K562 (cell line): ENCODE measurements around the gene TYRP1. TPM values are rescaled to one million over a fixed set of nuclear protein-coding genes. Genes with fewer than 3 reads are reported as not detected.

Experiments
- ADNP ChIP-seq: fragments of 200-800 bp; sonication (Bioruptor generic); IDR thresholded peaks from 2 replicates; pipeline ENCODE4 v1.6.1; 2016; ENCODE audit warnings: missing genetic modification characterization, missing compliant biosample characterization
- AFF1 ChIP-seq, 2 experiments: fragments of 450-650 bp; IDR thresholded peaks; 2 replicates each; pipeline ENCODE4 v1.6.1; 2018; ENCODE audit warnings: mild to moderate bottlenecking in 2 of 2, low read depth in 1 of 2; ENCODE audit not compliant: partially characterized antibody in 2 of 2
- EWSR1 ChIP-seq: fragments of 450-650 bp; IDR thresholded peaks from 2 replicates; pipeline ENCODE4 v1.6.1; 2018; ENCODE audit warnings: borderline replicate concordance, mild to moderate bottlenecking, low read depth, moderate library complexity; ENCODE audit not compliant: partially characterized antibody
- MYBL2 ChIP-seq, 2 experiments: fragments of 450-650 bp in 1 of 2; sonication (generic) in 1 of 2; formaldehyde crosslinking in 1 of 2; IDR thresholded peaks; 2 replicates each; pipeline versions ENCODE4 v1.6.1 to v1.8.1; 2017 to 2022; ENCODE audit warnings: borderline replicate concordance in 1 of 2, inconsistent platforms in 1 of 2, low read depth in 1 of 2, mild to moderate bottlenecking in 1 of 2, missing genetic modification reagents in 1 of 2, moderate library complexity in 1 of 2
- POLR3A ChIP-seq: IDR thresholded peaks from 2 replicates; pipeline ENCODE4 v1.6.1; 2011; ENCODE audit warnings: borderline replicate concordance, mild to moderate bottlenecking, moderate library complexity; ENCODE audit not compliant: insufficient read length, insufficient read depth; ENCODE audit errors: extremely low read depth
- THRB ChIP-seq: fragments of 450-650 bp; formaldehyde crosslinking; conservative IDR thresholded peaks from 2 replicates; pipeline ENCODE4 v1.4.0; 2022; ENCODE audit warnings: mild to moderate bottlenecking, missing genetic modification characterization
- polyA plus RNA-seq, 8 experiments: library from polyadenylated mRNA; depleted of rRNA in 4 of 8; stranded (reverse) in 5 of 8; unstranded in 3 of 8; fragments of >200 nt; fragmentation: Nextera tagmentation in 2 of 8; fragmentation: Illumina TruSeq in 1 of 8; extraction: Ambion mirVana in 2 of 8; extraction: Trizol in 1 of 8; gene quantifications; 2 replicates each; pipeline versions ENCODE4 v1.2.1 to v1.2.3, GENCODE V29; 2011 to 2014; ENCODE audit warnings: inconsistent platforms in 1 of 8, missing spikeins in 1 of 8
- total RNA-seq, 7 experiments: library from RNA; depleted of rRNA in 6 of 7; stranded (reverse); fragments of >200 nt in 6 of 7; fragmentation: Illumina TruSeq in 2 of 7; extraction: Trizol in 2 of 7; gene quantifications; 2 replicates each; pipeline versions ENCODE4 v1.2.1 to v1.2.3, GENCODE V29; 2011 to 2021; ENCODE audit warnings: low replicate concordance in 1 of 7

Gene TYRP1
- total and polyA plus RNA-seq, 9 of the 15 experiments (the other 6 are each of a cell fraction or from before 2014, with no cell fraction given), result not detected

- TF ChIP-seq POLR3A (no peak), AFF1 (IDR thresholded peaks at IDR 0.05; ENCODE audit: low read depth in 1 of 2, partially characterized antibody in 2 of 2) (no peak), THRB (CRISPR knock-in tag) (no peak), EWSR1 (no peak), ADNP (tag) (no peak), MYBL2 (IDR thresholded peaks at IDR 0.05; ENCODE audit: low read depth) (no peak), MYBL2 (CRISPR knock-in tag; IDR thresholded peaks at IDR 0.05; ENCODE audit: borderline replicate concordance) (no peak)
Measured at GRCh38 chr9:12735665-12736064, 42.5 kb downstream of the TYRP1 start (continued).
